DND-41 (cell line): Measurements from ENCODE around the gene PNLIP.

ENCODE experiments used
- ATAC-seq: fragments of 200-7000 bp; cut with Tn5 transposase; 3 replicates; pipeline ENCODE4 v1.9.1; 2021; ENCODE audit warnings: low read depth; ENCODE audit not compliant: insufficient read depth
- DNase-seq: peaks from one replicate; pipeline ENCODE4 v3.0.0-alpha.2; 2020
- H2AFZ ChIP-seq: 2 replicates; pipeline ENCODE4 v1.6.0; 2012; ENCODE audit warnings: low read depth, low read length
- H3K27ac ChIP-seq: 2 replicates; pipeline ENCODE4 v1.5.1; 2012; ENCODE audit warnings: low read length, inconsistent platforms
- H3K27me3 ChIP-seq: fragments of 200-600 bp; sonication (generic); 2 replicates; pipeline ENCODE4 v1.6.0; 2012; ENCODE audit warnings: low read length, mild to moderate bottlenecking, inconsistent platforms; ENCODE audit not compliant: insufficient read depth, poor library complexity
- H3K36me3 ChIP-seq: 2 replicates; pipeline ENCODE4 v1.5.1; 2012; ENCODE audit warnings: low read length, inconsistent platforms; ENCODE audit not compliant: insufficient read depth
- H3K4me1 ChIP-seq: 2 replicates; pipeline ENCODE4 v1.5.1; 2012; ENCODE audit warnings: mild to moderate bottlenecking, low read length; ENCODE audit not compliant: insufficient read depth
- H3K4me2 ChIP-seq: 2 replicates; pipeline ENCODE4 v1.6.0; 2012; ENCODE audit warnings: mild to moderate bottlenecking, moderate library complexity, low read length, inconsistent platforms; ENCODE audit not compliant: insufficient read depth
- H3K4me3 ChIP-seq, 2 experiments: fragments of 200-600 bp in 1 of 2; shearing (Covaris generic) in 1 of 2; 2 replicates each; pipeline ENCODE4 v1.5.1; 2012 to 2016; ENCODE audit warnings: inconsistent platforms in 2 of 2, low read length in 2 of 2, mild to moderate bottlenecking in 2 of 2, low read depth in 1 of 2, moderate library complexity in 1 of 2
- H3K79me2 ChIP-seq: 2 replicates; pipeline ENCODE4 v1.6.0; 2012; ENCODE audit warnings: low read length, inconsistent platforms; ENCODE audit not compliant: insufficient read depth
- H3K9ac ChIP-seq: 2 replicates; pipeline ENCODE4 v1.6.0; 2012; ENCODE audit warnings: low read depth, mild to moderate bottlenecking, inconsistent platforms, low read length, moderate library complexity
- H3K9me3 ChIP-seq: 2 replicates; pipeline ENCODE4 v1.5.1; 2012; ENCODE audit warnings: low read length, moderate library complexity, mild to moderate bottlenecking, inconsistent platforms; ENCODE audit not compliant: insufficient read depth, severe bottlenecking
- H4K20me1 ChIP-seq: 2 replicates; pipeline ENCODE4 v1.6.0; 2012; ENCODE audit warnings: low read length; ENCODE audit not compliant: insufficient read depth
- EZH2 ChIP-seq: IDR thresholded peaks from 3 replicates; pipeline ENCODE4 v1.6.1; 2012; ENCODE audit warnings: borderline replicate concordance, low read depth, mild to moderate bottlenecking, moderate library complexity, low read length, inconsistent platforms; ENCODE audit not compliant: severe bottlenecking
- TF ChIP-seq, protein P1 (sequence below): IDR thresholded peaks from 2 replicates; pipeline ENCODE4 v1.5.1; 2012; ENCODE audit warnings: borderline replicate concordance, low read length, moderate library complexity, mild to moderate bottlenecking; ENCODE audit not compliant: poor library complexity, severe bottlenecking; ENCODE audit errors: extremely low read depth

PNLIP gene

DNA sequence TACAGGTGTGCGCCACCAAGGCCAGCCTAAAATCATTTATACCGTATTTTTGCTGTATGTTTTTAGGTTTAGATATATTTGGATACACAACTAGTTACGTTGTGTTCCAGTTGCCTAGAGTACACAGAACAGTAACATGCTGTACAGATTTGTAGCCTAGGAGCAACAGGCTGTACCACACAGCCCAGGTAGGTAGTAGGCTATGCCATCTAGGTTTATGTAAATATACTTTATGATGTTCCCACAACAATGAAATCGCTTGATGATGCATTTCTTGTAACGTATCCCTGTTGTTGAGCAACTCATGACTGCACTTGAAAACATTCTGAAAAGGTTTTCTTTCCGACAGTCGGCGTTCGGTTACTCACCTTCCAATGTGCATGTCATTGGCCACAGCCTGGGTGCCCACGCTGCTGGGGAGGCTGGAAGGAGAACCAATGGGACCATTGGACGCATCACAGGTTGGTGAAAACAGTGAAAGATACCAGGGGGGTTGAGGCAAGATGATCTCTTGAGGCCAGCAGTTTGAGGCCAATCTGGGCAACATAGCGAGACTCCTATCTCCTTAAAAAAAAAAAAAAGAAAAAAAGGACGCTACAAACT, 7.7 kb downstream of the PNLIP start:
- H3K79me2 ChIP-seq, result no peaks in the 10 kb centered on the region
- no peak overlapping the region for H3K9ac ChIP-seq
- H3K4me2 ChIP-seq, result no peak overlapping the region
- DNase-seq (no peak), ATAC-seq (no peak)
- no peak overlapping the region for H3K4me3 ChIP-seq
- TF ChIP-seq, protein P1, sequence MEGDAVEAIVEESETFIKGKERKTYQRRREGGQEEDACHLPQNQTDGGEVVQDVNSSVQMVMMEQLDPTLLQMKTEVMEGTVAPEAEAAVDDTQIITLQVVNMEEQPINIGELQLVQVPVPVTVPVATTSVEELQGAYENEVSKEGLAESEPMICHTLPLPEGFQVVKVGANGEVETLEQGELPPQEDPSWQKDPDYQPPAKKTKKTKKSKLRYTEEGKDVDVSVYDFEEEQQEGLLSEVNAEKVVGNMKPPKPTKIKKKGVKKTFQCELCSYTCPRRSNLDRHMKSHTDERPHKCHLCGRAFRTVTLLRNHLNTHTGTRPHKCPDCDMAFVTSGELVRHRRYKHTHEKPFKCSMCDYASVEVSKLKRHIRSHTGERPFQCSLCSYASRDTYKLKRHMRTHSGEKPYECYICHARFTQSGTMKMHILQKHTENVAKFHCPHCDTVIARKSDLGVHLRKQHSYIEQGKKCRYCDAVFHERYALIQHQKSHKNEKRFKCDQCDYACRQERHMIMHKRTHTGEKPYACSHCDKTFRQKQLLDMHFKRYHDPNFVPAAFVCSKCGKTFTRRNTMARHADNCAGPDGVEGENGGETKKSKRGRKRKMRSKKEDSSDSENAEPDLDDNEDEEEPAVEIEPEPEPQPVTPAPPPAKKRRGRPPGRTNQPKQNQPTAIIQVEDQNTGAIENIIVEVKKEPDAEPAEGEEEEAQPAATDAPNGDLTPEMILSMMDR, result no peak
- no peak for TF ChIP-seq EZH2
- no peak overlapping the region for H3K27ac ChIP-seq
- no peak overlapping the region for H2AFZ ChIP-seq
- no peaks in the 10 kb centered on the region for H4K20me1 ChIP-seq
- no peaks in the 10 kb centered on the region for H3K9me3 ChIP-seq
- no peaks in the 10 kb centered on the region for H3K4me1 ChIP-seq
- H3K27me3 ChIP-seq, result no peaks in the 10 kb centered on the region
- H3K36me3 ChIP-seq, result no peaks in the 10 kb centered on the region

DNA sequence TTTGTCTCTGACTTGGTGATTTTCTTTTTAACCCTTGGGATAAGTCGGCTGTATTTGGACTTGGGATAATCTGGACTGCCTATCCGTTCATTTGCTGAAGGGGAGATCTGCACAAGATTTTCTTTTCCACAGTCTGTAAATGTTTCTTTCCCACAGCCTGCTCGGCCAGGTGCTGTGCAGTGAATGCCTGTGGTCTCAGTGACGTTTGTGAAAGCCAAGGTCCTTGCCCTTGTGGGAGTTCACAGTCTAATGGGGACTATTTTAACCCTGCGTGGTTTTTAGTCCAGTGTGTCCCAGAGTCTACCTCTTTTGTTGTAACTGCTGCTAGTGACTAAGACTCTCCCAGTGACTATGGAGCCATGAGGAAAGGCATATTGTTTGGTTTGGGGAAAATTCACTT, 8.9 kb downstream of the PNLIP start:
- Histone ChIP-seq H3K27ac (no peak overlapping the region), H3K27me3 (no peaks in the 10 kb centered on the region), H3K9ac (no peak overlapping the region), H4K20me1 (no peaks in the 10 kb centered on the region), H3K4me1 (no peaks in the 10 kb centered on the region), H3K9me3 (no peaks in the 10 kb centered on the region), H3K4me3 (no peak overlapping the region), H3K79me2 (no peaks in the 10 kb centered on the region), H3K4me2 (no peak overlapping the region), H2AFZ (no peak overlapping the region), H3K36me3 (no peaks in the 10 kb centered on the region)
- ATAC-seq (no peak), DNase-seq (no peak)
- TF ChIP-seq, protein P1, result no peak
- TF ChIP-seq EZH2, result no peak

DNA sequence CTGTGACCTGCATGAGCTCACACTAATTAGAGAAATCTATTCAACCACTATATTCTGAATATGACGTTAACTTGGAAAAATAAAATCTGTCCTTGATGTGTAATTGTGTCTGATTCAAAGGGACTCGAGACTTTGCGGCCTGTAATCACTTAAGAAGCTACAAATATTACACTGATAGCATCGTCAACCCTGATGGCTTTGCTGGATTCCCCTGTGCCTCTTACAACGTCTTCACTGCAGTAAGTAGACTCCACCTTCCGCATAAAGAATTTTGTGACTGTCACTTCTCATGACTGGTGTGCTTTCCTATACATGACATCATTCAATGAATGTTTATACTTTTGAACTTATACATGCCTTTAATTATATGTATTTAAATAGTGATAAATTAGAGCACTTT, 10.1 kb downstream of the PNLIP start:
- no peaks in the 10 kb centered on the region for H3K9me3 ChIP-seq
- H3K4me1 ChIP-seq, result no peaks in the 10 kb centered on the region
- no peak for ATAC-seq
- no peaks in the 10 kb centered on the region for H4K20me1 ChIP-seq
- no peaks in the 10 kb centered on the region for H3K79me2 ChIP-seq
- H3K4me3 ChIP-seq, result no peak overlapping the region
- DNase-seq, result no peak
- TF ChIP-seq EZH2, result no peak
- TF ChIP-seq, protein P1, result no peak
- H3K4me2 ChIP-seq, result no peak overlapping the region
- H3K27me3 ChIP-seq, result no peaks in the 10 kb centered on the region
- no peaks in the 10 kb centered on the region for H3K36me3 ChIP-seq
- no peak overlapping the region for H3K9ac ChIP-seq
- no peak overlapping the region for H3K27ac ChIP-seq
- no peak overlapping the region for H2AFZ ChIP-seq
